Measurements from ENCODE around the gene VARS2.
A peak's percentile ranks its signal among the peaks of the same experiment; 100 is the strongest.
"Not testable (repeated sequence)": the region's sequence is repeated elsewhere in the genome, so short reads cannot be mapped to it uniquely, and the experiment has no call there.

Gene VARS2

DNA sequence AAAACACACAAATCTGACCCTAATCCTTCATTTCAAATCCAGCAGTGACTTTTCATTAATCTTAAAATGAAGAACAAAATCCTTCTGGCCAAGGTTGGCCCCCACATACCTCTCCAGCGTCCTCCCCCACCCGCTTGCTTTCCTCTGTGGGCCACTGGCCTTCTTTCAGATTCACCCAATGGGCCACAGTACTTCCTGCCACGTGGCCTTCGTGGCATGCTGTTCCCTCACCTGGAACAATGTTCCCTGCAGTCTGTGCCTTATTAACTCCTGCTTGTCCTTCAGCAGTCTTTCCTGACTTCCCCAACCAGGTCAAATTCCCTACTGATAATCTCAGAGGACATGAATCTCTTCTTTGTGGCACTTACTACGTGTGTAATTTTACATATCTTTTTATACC lies 11.3 kb upstream of the VARS2 start:
- Histone ChIP-seq H4K20me1 (ENCODE audit: insufficient read depth, low read length) (no peaks in the 10 kb centered on the region), H3K4me1 (ENCODE audit: insufficient read depth, low read length) (peaks cover 7% of the 10 kb centered on the region), H3K4me3 (ENCODE audit: low read depth in 1 of 2, low read length in 2 of 2) (no peak overlapping the region), H3K4me2 (ENCODE audit: insufficient read depth, low read length) (no peak overlapping the region), H3K79me2 (ENCODE audit: insufficient read depth, low read length) (no peaks in the 10 kb centered on the region), H3K9me3 (ENCODE audit: insufficient read depth, low read length, severe bottlenecking) (no peaks in the 10 kb centered on the region), H2AFZ (ENCODE audit: low read depth, low read length) (no peak overlapping the region), H3K36me3 (ENCODE audit: insufficient read depth, low read length) (peaks cover 18% of the 10 kb centered on the region), H3K27ac (ENCODE audit: low read length) (no peak overlapping the region), H3K9ac (ENCODE audit: low read depth, low read length) (no peak overlapping the region), H3K27me3 (ENCODE audit: insufficient read depth, low read length, poor library complexity) (no peaks in the 10 kb centered on the region)
- TF ChIP-seq, protein P1, sequence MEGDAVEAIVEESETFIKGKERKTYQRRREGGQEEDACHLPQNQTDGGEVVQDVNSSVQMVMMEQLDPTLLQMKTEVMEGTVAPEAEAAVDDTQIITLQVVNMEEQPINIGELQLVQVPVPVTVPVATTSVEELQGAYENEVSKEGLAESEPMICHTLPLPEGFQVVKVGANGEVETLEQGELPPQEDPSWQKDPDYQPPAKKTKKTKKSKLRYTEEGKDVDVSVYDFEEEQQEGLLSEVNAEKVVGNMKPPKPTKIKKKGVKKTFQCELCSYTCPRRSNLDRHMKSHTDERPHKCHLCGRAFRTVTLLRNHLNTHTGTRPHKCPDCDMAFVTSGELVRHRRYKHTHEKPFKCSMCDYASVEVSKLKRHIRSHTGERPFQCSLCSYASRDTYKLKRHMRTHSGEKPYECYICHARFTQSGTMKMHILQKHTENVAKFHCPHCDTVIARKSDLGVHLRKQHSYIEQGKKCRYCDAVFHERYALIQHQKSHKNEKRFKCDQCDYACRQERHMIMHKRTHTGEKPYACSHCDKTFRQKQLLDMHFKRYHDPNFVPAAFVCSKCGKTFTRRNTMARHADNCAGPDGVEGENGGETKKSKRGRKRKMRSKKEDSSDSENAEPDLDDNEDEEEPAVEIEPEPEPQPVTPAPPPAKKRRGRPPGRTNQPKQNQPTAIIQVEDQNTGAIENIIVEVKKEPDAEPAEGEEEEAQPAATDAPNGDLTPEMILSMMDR (IDR thresholded peaks at IDR 0.05; ENCODE audit: borderline replicate concordance, extremely low read depth, low read length, poor library complexity, severe bottlenecking) = no peak
- no peak for TF ChIP-seq EZH2 (IDR thresholded peaks at IDR 0.05; ENCODE audit: borderline replicate concordance, low read depth, low read length, severe bottlenecking)
- DNase-seq (no peak), ATAC-seq (ENCODE audit: insufficient read depth, low read depth) (no peak)

DNA sequence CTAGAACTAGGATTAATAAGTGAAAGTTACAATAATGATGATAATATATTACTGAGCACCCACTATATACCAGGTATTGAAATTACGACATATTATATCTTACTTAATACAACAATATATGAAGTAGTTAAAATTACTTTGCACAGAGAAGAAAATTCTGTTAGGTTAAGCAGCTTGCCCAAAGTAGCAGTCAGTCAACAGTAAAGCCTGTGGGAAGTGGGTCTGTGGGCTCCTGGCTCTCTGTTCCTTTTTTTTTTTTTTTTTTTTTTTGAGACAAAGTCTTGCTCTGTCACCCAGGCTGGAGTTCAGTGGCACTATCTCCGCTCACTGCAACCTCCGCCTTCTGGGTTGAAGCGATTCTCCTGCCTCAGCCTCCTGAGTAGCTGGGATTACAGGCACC lies 10.8 kb upstream of the VARS2 start:
- Histone ChIP-seq H2AFZ (ENCODE audit: low read depth, low read length) (no peak overlapping the region), H3K9me3 (ENCODE audit: insufficient read depth, low read length, severe bottlenecking) (no peaks in the 10 kb centered on the region), H3K27me3 (ENCODE audit: insufficient read depth, low read length, poor library complexity) (no peaks in the 10 kb centered on the region), H3K4me1 (ENCODE audit: insufficient read depth, low read length) (peaks cover 8% of the 10 kb centered on the region), H3K36me3 (ENCODE audit: insufficient read depth, low read length) (peaks cover 13% of the 10 kb centered on the region), H3K4me2 (ENCODE audit: insufficient read depth, low read length) (no peak overlapping the region), H3K79me2 (ENCODE audit: insufficient read depth, low read length) (peaks cover 3% of the 10 kb centered on the region), H4K20me1 (ENCODE audit: insufficient read depth, low read length) (no peaks in the 10 kb centered on the region), H3K9ac (ENCODE audit: low read depth, low read length) (no peak overlapping the region), H3K4me3 (ENCODE audit: low read depth in 1 of 2, low read length in 2 of 2) (no peak overlapping the region), H3K27ac (ENCODE audit: low read length) (no peak overlapping the region)
- no peak for TF ChIP-seq EZH2 (IDR thresholded peaks at IDR 0.05; ENCODE audit: borderline replicate concordance, low read depth, low read length, severe bottlenecking)
- TF ChIP-seq, protein P1 (IDR thresholded peaks at IDR 0.05; ENCODE audit: borderline replicate concordance, extremely low read depth, low read length, poor library complexity, severe bottlenecking) = no peak
- DNase-seq (no peak), ATAC-seq (ENCODE audit: insufficient read depth, low read depth) (no peak)

DNA sequence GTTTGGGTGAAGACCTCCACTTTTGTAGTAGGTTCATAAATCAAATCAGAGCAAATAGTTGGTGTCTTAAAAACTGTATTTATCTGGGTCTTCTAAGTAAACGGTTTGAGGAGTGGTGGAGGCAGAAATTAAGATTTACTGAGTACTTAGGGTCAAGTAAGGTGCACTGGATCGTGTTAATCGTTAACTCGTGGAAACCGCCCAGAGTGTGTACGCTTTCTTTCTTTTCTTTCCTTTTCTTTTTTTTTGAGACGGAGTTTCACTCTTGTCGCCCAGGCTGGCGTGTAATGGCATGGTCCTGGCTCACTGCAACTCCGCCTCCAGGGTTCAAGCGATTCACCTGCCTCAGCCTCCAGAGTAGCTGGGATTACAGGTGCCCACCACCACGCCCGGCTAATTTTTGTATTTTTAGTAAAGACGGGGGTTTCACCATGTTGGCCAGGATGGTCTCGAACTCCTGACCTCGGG lies 6.7 kb upstream of the VARS2 start:
- H3K4me2 ChIP-seq (ENCODE audit: insufficient read depth, low read length) = peak overlapping the region; percentile 74
- H2AFZ ChIP-seq (ENCODE audit: low read depth, low read length) = peak overlapping the region; percentile 88
- H3K27ac ChIP-seq (ENCODE audit: low read length) = peak overlapping the region; percentile 70
- H4K20me1 ChIP-seq (ENCODE audit: insufficient read depth, low read length); ATAC-seq (ENCODE audit: insufficient read depth, low read depth); H3K27me3 ChIP-seq (ENCODE audit: insufficient read depth, low read length, poor library complexity); DNase-seq; H3K9me3 ChIP-seq (ENCODE audit: insufficient read depth, low read length, severe bottlenecking): not testable (repeated sequence)
- H3K4me3 ChIP-seq (ENCODE audit: low read depth in 1 of 2, low read length in 2 of 2) = peak overlapping the region; percentile 95 to 97; a peak in 3 of 4 replicates
- H3K4me1 ChIP-seq (ENCODE audit: insufficient read depth, low read length) = peaks cover 31% of the 10 kb centered on the region
- H3K36me3 ChIP-seq (ENCODE audit: insufficient read depth, low read length) = peaks cover 30% of the 10 kb centered on the region
- peak overlapping the region; percentile 84 for H3K9ac ChIP-seq (ENCODE audit: low read depth, low read length)
- H3K79me2 ChIP-seq (ENCODE audit: insufficient read depth, low read length) = peaks cover 24% of the 10 kb centered on the region

DNA sequence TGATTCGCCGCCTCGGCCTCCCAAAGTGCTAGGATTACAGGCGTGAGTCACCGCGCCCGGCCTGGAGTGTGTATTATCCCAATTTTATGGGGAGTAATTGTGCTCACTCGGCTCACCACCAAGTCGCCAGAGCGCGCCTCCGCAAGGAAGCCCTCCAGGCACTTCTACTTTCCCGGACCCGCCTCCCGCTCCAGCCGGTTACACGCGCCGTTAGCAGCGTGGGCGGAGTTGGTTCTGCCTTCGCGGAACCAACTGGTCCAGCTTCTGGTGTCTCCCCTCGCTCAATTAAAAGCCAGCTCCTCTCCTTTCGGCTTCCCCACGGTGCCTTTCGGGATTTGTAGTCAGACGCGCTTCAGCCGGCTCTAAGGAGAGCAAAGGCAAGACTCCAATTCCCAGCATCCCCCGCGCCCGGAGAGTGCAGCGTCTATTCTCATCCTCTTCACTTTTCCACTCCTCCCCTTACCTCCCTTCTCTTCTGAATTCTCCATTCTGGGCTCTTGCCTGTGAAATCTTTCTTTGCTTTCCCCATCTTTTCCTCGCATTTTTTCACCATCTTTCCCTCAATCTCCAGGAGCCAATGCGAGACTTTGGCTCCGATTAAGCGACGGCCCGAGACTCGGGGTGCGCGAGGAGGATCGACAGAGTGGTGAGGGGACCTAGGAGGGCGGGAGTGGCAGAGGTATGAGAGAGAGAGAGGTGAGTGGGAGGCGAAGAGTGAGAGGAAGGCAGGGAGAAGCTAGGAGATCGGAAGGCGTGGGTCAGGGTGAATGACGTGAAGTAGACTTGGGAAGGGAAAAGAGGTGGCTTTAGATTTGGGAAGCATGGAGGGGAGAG lies 6.1 kb upstream of the VARS2 start, which contains the start of gene GTF2H4:
GTF2H4 (plus strand) TSS at position 450 of the 834 bp plus-strand sequence.
- no peaks in the 10 kb centered on the region for H4K20me1 ChIP-seq (ENCODE audit: insufficient read depth, low read length)
- no peaks in the 10 kb centered on the region for H3K9me3 ChIP-seq (ENCODE audit: insufficient read depth, low read length, severe bottlenecking)
- DNase-seq = peak; percentile 98
- H2AFZ ChIP-seq (ENCODE audit: low read depth, low read length) = peak within 1 kb of the TSS; percentile 96
- peaks cover 31% of the 10 kb centered on the region for H3K4me1 ChIP-seq (ENCODE audit: insufficient read depth, low read length)
- H3K4me2 ChIP-seq (ENCODE audit: insufficient read depth, low read length) = peak within 1 kb of the TSS; percentile 74
- H3K9ac ChIP-seq (ENCODE audit: low read depth, low read length) = peak within 1 kb of the TSS; percentile 84
- peaks cover 24% of the 10 kb centered on the region for H3K79me2 ChIP-seq (ENCODE audit: insufficient read depth, low read length)
- H3K4me3 ChIP-seq (ENCODE audit: low read depth in 1 of 2, low read length in 2 of 2) = peak within 1 kb of the TSS; percentile 95 to 97
- peak; percentile 98 for ATAC-seq (ENCODE audit: insufficient read depth, low read depth)
- no peaks in the 10 kb centered on the region for H3K27me3 ChIP-seq (ENCODE audit: insufficient read depth, low read length, poor library complexity)
- H3K27ac ChIP-seq (ENCODE audit: low read length) = peak within 1 kb of the TSS; percentile 87
- TF ChIP-seq EZH2 (IDR thresholded peaks at IDR 0.05; ENCODE audit: borderline replicate concordance, low read depth, low read length, severe bottlenecking) = no peak
- TF ChIP-seq, protein P1 (IDR thresholded peaks at IDR 0.05; ENCODE audit: borderline replicate concordance, extremely low read depth, low read length, poor library complexity, severe bottlenecking) = peak; percentile 8
- H3K36me3 ChIP-seq (ENCODE audit: insufficient read depth, low read length) = peaks cover 36% of the 10 kb centered on the region
